A673 (cell line): ENCODE results near the gene ANKK1. TPM values are rescaled to one million over a fixed set of nuclear protein-coding genes. Genes with fewer than 3 reads are reported as not detected.

Experiments used
- BruUV-seq: library from RNA; stranded (reverse); fragments of 400-500 nt; replicated peaks from 2 replicates; lab custom pipeline; 2021; lab: Mats Ljungman, UMichigan
- CTCF ChIA-PET: fragments of 300-600 bp; sonication (Branson Sonifier 250); formaldehyde crosslinking; loops from one replicate; lab custom pipeline; 2022; ENCODE audit warnings: antibody characterized with exemption; lab: Charles Lee
- POLR2A ChIA-PET: fragments of 300-600 bp; sonication (Branson Sonifier 250); formaldehyde crosslinking; loops from one replicate; lab custom pipeline; 2022; ENCODE audit warnings: antibody characterized with exemption; ENCODE audit not compliant: low non-redundant PET; lab: Charles Lee
- DNase-seq: peaks from one replicate; pipeline ENCODE4 v3.0.0-alpha.2; 2015; ENCODE audit warnings: low spot score
- H3K27ac ChIP-seq: fragments of 200-600 bp; sonication (generic); 2 replicates; pipeline ENCODE4 v1.5.1; 2016; ENCODE audit warnings: mixed run types, low read depth, mild to moderate bottlenecking, mixed read lengths, antibody characterized with exemption, low read length; ENCODE audit not compliant: poor library complexity, severe bottlenecking
- H3K27me3 ChIP-seq: fragments of 200-600 bp; sonication (generic); replicated peaks from 2 replicates; pipeline ENCODE4 v1.6.1; 2017; ENCODE audit warnings: mixed run types, low read depth, mild to moderate bottlenecking, mixed read lengths, antibody characterized with exemption, low read length; ENCODE audit not compliant: insufficient read depth, poor library complexity
- H3K36me3 ChIP-seq: fragments of 200-600 bp; sonication (generic); 2 replicates; pipeline ENCODE4 v1.6.1; 2016; ENCODE audit warnings: mixed run types, mild to moderate bottlenecking, mixed read lengths, antibody characterized with exemption, low read length; ENCODE audit not compliant: insufficient read depth, poor library complexity, severe bottlenecking
- H3K4me1 ChIP-seq: fragments of 200-600 bp; sonication (generic); 2 replicates; pipeline ENCODE4 v1.6.1; 2017; ENCODE audit warnings: mixed run types, mild to moderate bottlenecking, mixed read lengths, antibody characterized with exemption, low read length; ENCODE audit not compliant: insufficient read depth, poor library complexity, severe bottlenecking
- H3K4me3 ChIP-seq: fragments of 200-600 bp; sonication (generic); 2 replicates; pipeline ENCODE4 v1.5.1; 2016; ENCODE audit warnings: low read depth, mixed run types, mild to moderate bottlenecking, mixed read lengths, low read length; ENCODE audit not compliant: poor library complexity, severe bottlenecking
- H3K9me3 ChIP-seq: fragments of 200-600 bp; sonication (generic); 2 replicates; pipeline ENCODE4 v1.6.1; 2016; ENCODE audit warnings: mixed run types, low read depth, mild to moderate bottlenecking, mixed read lengths, antibody characterized with exemption, low read length; ENCODE audit not compliant: poor library complexity, severe bottlenecking
- CTCF ChIP-seq: fragments of 300-800, 200-600 bp; sonication (generic); conservative IDR thresholded peaks from 2 replicates; pipeline ENCODE4 v1.5.1; 2017; ENCODE audit warnings: low read depth, mild to moderate bottlenecking, antibody characterized with exemption, low read length, moderate library complexity, mixed read lengths
- EZH2 ChIP-seq: fragments of 200-600 bp; sonication (generic); IDR thresholded peaks from 2 replicates; pipeline ENCODE4 v1.6.1; 2017; ENCODE audit warnings: borderline replicate concordance, low read depth, mild to moderate bottlenecking, mixed read lengths, antibody characterized with exemption, low read length; ENCODE audit not compliant: poor library complexity, severe bottlenecking
- intact Hi-C: fragments of 100-400 bp; cut with micrococcal nuclease; formaldehyde crosslinking; loops from one replicate; pipeline ENCODE4 v1.10.0; 2022; ENCODE audit not compliant: unreplicated experiment
- total RNA-seq: library from RNA; stranded (reverse); gene quantifications from 2 replicates; pipeline ENCODE4 v1.2.3, GENCODE V29; 2021

ANKK1 gene
- total RNA-seq, 1 experiment from 2014 or later: 0.43 TPM

- intact Hi-C loops: no loop called here
- H3K27me3 ChIP-seq: no peaks in the 10 kb centered on the region
These were observed 10.2 kb downstream of the ANKK1 start for GRCh38 chr11:113397821-113398220.

GRCh38 chr11:113398669-113399430 lies 11.3 kb downstream of the ANKK1 start:
- no peak for TF ChIP-seq CTCF
- Histone ChIP-seq H3K36me3 (no peaks in the 10 kb centered on the region), H3K4me3 (no peak overlapping the region), H3K9me3 (no peaks in the 10 kb centered on the region), H3K4me1 (no peaks in the 10 kb centered on the region), H3K27ac (no peak overlapping the region), H3K27me3 (no peaks in the 10 kb centered on the region)
- intact Hi-C loops: no loop called here
- ChIA-PET POLR2A (no interaction called here), CTCF (no interaction called here)
- no peak for DNase-seq
- BruUV-seq: no TSS peak

More at GRCh38 chr11:113397821-113398220, 10.2 kb downstream of the ANKK1 start:
- DNase-seq: no peak
- ChIA-PET POLR2A (no interaction called here), CTCF (no interaction called here)
- no peak overlapping the region for H3K4me3 ChIP-seq
- H3K9me3 ChIP-seq: no peaks in the 10 kb centered on the region
- TF ChIP-seq CTCF (no peak), EZH2 (no peak)
- no peaks in the 10 kb centered on the region for H3K36me3 ChIP-seq
- no peaks in the 10 kb centered on the region for H3K4me1 ChIP-seq
- BruUV-seq: no TSS peak
- no peak overlapping the region for H3K27ac ChIP-seq

- no peak overlapping the region for H3K27ac ChIP-seq
- BruUV-seq: no TSS peak
- no peak for TF ChIP-seq CTCF
- TF ChIP-seq EZH2: no peak
- H3K9me3 ChIP-seq: no peaks in the 10 kb centered on the region
- ChIA-PET POLR2A (no interaction called here), CTCF (no interaction called here)
- H3K36me3 ChIP-seq: no peaks in the 10 kb centered on the region
- H3K4me1 ChIP-seq: no peaks in the 10 kb centered on the region
- H3K27me3 ChIP-seq: no peaks in the 10 kb centered on the region
- H3K4me3 ChIP-seq: no peak overlapping the region
- intact Hi-C loops: no loop called here
- no peak for DNase-seq
These were observed 13.2 kb downstream of the ANKK1 start for GRCh38 chr11:113400631-113401230.
